Dendritic cell treated with granulocyte-macrophage colony-stimulating factor and Interleukin-4, amounts not matched to agents 40 ng/mL and 50 ng/mL, for 4 days (primary cell): ENCODE results near the gene TUFM.
"Not testable (repeated sequence)": the region's sequence is repeated elsewhere in the genome, so short reads cannot be mapped to it uniquely, and the experiment has no call there.

ENCODE experiments used
- H3K27ac Mint-ChIP-seq: one replicate; pipeline ENCODE4 v1.8.0; 2022; ENCODE audit warnings: mild to moderate bottlenecking, mixed read lengths
- H3K27me3 Mint-ChIP-seq: one replicate; pipeline ENCODE4 v1.8.0; 2022; ENCODE audit warnings: mild to moderate bottlenecking, mixed read lengths
- H3K36me3 Mint-ChIP-seq: one replicate; pipeline ENCODE4 v1.8.0; 2022; ENCODE audit warnings: low read depth, mixed read lengths
- H3K4me1 Mint-ChIP-seq: one replicate; pipeline ENCODE4 v1.8.0; 2022; ENCODE audit warnings: low read depth, mixed read lengths
- H3K4me3 Mint-ChIP-seq: one replicate; pipeline ENCODE4 v1.8.0; 2022; ENCODE audit warnings: mild to moderate bottlenecking, moderate library complexity, mixed read lengths
- H3K9me3 Mint-ChIP-seq: one replicate; pipeline ENCODE4 v1.8.0; 2022; ENCODE audit warnings: mixed read lengths
- intact Hi-C: fragments of 100-400 bp; cut with micrococcal nuclease; formaldehyde crosslinking; loops from one replicate; pipeline ENCODE4 v1.15.0; 2022

Gene TUFM

GRCh38 chr16:28823291-28823872 is 22.8 kb downstream of the TUFM start:
- H3K9me3 Mint-ChIP-seq = no peaks in the 10 kb centered on the region
- H3K4me1 Mint-ChIP-seq = peaks cover 45% of the 10 kb centered on the region
- H3K4me3 Mint-ChIP-seq = peak overlapping the region; percentile 97
- no peaks in the 10 kb centered on the region for H3K27me3 Mint-ChIP-seq
- intact Hi-C loops = loop anchor here (1.0 to 2.0 kb wide), 2 partner anchors 23 to 127 kb away; partner anchors contain the start of genes NFATC2IP and TUFM
- peak overlapping the region; percentile 94 for H3K27ac Mint-ChIP-seq
- peaks cover 68% of the 10 kb centered on the region for H3K36me3 Mint-ChIP-seq

GRCh38 chr16:28822520-28823290 is 23.4 kb downstream of the TUFM start, which contains the start of gene ATXN2L:
Gene ATXN2L (plus strand): TSS chr16:28822999. CDS start chr16:28823260, 261 bp downstream.
- Mint-ChIP-seq H3K36me3 (peaks cover 63% of the 10 kb centered on the region), H3K27ac (peak within 1 kb of the TSS; percentile 94), H3K4me1 (peaks cover 45% of the 10 kb centered on the region)

GRCh38 chr16:28821874-28822519 is 24.2 kb downstream of the TUFM start:
- H3K27ac Mint-ChIP-seq = peak overlapping the region; percentile 94
- peaks cover 56% of the 10 kb centered on the region for H3K36me3 Mint-ChIP-seq
- peak overlapping the region; percentile 97 for H3K4me3 Mint-ChIP-seq
- no peaks in the 10 kb centered on the region for H3K9me3 Mint-ChIP-seq
- peaks cover 45% of the 10 kb centered on the region for H3K4me1 Mint-ChIP-seq
- no peaks in the 10 kb centered on the region for H3K27me3 Mint-ChIP-seq
- intact Hi-C loops = loop anchor here (2.0 kb wide), 1 partner anchor 129 kb away; the partner anchor contains the start of gene NFATC2IP

More at GRCh38 chr16:28822520-28823290, 23.4 kb downstream of the TUFM start, which contains the start of gene ATXN2L:
- intact Hi-C loops = loop anchor here (1.0 to 2.0 kb wide), 2 partner anchors 24 to 128 kb away; partner anchors contain the start of genes NFATC2IP and TUFM
- H3K4me3 Mint-ChIP-seq = peak within 1 kb of the TSS; percentile 97
- H3K9me3 Mint-ChIP-seq = no peaks in the 10 kb centered on the region
- no peaks in the 10 kb centered on the region for H3K27me3 Mint-ChIP-seq

- peak overlapping the region; percentile 94 for H3K27ac Mint-ChIP-seq
These were observed 25.6 kb downstream of the TUFM start for GRCh38 chr16:28820546-28820945.

GRCh38 chr16:28820016-28820415 is 26.1 kb downstream of the TUFM start:
- Mint-ChIP-seq H3K4me3 (no peak overlapping the region), H3K9me3 (no peaks in the 10 kb centered on the region)

More at GRCh38 chr16:28820546-28820945, 25.6 kb downstream of the TUFM start:
- H3K4me3 Mint-ChIP-seq, H3K27me3 Mint-ChIP-seq, H3K9me3 Mint-ChIP-seq, intact Hi-C loops: not testable (repeated sequence)
- Mint-ChIP-seq H3K4me1 (peaks cover 37% of the 10 kb centered on the region), H3K36me3 (peaks cover 52% of the 10 kb centered on the region)

GRCh38 chr16:28807445-28808120 is 38.6 kb downstream of the TUFM start:
- intact Hi-C loops, H3K4me3 Mint-ChIP-seq, H3K27ac Mint-ChIP-seq, H3K27me3 Mint-ChIP-seq, H3K9me3 Mint-ChIP-seq, H3K36me3 Mint-ChIP-seq, H3K4me1 Mint-ChIP-seq: not testable (repeated sequence)

More at GRCh38 chr16:28820016-28820415, 26.1 kb downstream of the TUFM start:
- Mint-ChIP-seq H3K27ac (peak overlapping the region; percentile 94), H3K27me3 (no peaks in the 10 kb centered on the region), H3K4me1 (peaks cover 31% of the 10 kb centered on the region), H3K36me3 (peaks cover 47% of the 10 kb centered on the region)
- intact Hi-C loops = no loop called here

GRCh38 chr16:28802235-28803019 is 43.7 kb downstream of the TUFM start:
- H3K9me3 Mint-ChIP-seq, H3K27me3 Mint-ChIP-seq, H3K4me1 Mint-ChIP-seq, H3K36me3 Mint-ChIP-seq, H3K27ac Mint-ChIP-seq, intact Hi-C loops: not testable (repeated sequence)
- peak overlapping the region; percentile 63 for H3K4me3 Mint-ChIP-seq
